ENCODE measurements around the gene GOLGA6A. TPM values are rescaled to one million over a fixed set of nuclear protein-coding genes. Genes with fewer than 3 reads are reported as not detected.

Gene GOLGA6A
- polyA plus RNA-seq, 1 donor: 0.08 TPM

DNA sequence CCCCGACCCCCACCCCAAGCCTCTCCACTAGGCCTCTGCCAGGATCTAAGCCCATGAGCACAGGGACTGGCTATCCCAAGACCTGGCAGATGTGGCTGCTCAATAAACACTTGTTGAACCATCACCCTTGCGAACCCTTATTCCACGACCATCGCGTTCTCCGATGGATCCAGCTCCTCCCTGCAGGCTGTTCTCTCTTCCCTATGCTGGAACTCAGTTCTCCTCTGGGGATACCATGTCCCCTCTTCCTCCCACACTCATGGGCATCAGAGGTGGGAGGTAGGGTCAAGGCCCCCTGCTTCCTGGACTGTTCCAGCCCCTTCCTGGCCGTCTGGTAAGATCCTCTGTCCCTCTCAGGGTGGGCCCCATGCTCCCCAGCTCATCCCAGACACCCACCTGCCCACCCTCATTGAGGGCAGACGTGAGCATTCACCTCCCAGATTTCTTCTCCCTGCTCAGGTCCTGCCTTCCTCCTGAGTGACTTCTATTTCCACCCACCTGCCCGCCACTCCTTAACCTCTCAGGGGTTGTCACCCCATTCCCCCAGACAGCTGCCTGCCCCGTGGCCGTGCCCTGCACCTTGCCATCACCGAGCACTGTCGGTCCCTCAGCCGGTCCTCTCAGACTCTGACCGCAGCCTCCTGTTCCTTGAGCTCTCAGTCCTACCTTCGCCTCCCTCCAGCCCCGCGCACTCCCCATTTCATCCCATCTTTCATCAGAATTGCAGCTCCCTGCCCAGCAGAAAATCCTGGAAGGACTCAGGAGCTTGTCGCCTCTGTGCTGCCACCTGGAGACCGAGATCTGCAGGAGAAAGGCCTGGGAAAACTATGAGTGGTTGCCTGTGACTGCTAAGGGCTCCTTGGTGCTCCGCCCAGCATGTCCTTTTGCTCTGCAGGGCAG lies 45.8 kb downstream of the GOLGA6A start:
- DNase-seq: peak; percentile 63

DNA sequence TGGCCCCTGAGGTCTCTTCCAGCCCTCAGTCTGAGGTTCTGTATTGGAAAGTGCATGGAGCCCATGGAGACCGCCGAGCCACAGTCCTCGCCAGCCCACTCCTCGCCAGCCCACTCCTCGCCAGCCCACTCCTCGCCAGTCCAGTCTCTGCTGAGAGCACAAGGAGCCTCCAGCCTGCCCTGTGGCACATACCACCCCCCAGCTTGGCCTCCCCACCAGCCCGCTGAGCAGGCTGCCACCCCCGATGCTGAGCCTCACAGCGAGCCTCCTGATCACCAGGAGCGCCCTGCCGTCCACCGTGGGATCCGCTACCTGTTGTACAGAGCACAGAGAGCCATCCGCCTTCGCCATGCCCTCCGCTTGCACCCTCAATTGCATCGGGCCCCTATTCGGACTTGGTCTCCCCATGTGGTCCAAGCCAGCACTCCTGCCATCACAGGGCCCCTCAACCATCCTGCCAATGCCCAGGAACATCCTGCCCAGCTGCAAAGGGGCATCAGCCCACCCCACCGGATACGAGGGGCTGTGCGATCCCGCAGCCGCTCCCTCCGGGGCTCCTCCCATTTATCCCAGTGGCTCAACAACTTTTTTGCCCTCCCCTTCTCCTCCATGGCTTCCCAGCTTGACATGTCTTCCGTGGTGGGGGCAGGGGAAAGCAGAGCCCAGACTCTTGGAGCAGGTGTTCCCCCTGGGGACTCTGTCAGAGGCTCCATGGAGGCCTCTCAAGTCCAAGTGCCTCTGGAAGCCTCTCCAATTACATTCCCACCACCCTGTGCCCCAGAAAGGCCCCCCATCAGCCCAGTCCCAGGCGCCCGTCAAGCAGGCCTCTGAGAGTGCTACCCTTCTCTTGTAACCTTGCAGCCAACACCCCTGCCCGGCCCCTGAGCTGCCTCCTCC lies 47.0 kb downstream of the GOLGA6A start:
- no peak for DNase-seq

GRCh38 chr15:74034206-74034755 lies 48.1 kb downstream of the GOLGA6A start:
- no peak for DNase-seq

- DNase-seq: no peak
Measured at GRCh38 chr15:74032606-74033561, 49.5 kb downstream of the GOLGA6A start.

DNA sequence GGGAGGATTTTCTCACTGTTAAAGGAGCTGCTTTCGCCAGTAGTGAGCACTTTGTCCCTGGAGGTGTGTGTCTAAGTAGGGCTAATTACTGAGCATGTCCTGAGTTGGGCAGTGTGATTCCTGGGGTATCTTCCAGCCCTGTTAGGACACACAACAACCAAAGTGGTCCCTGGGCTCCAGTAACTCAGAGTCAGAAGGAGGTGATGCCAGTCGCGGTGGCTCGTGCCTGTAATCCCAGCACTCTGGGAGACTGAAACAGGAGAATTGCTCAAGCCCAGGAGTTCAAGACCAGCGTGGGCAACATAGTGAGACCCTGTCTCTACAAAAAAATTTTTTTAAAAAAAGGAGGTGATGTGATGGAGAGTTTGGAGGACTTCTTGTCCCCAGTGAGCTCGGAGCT lies 50.3 kb downstream of the GOLGA6A start:
- no peak for DNase-seq

GRCh38 chr15:74028646-74029045 lies 53.7 kb downstream of the GOLGA6A start:
- no peak for DNase-seq

GRCh38 chr15:74027688-74028087 lies 54.7 kb downstream of the GOLGA6A start:
- DNase-seq: no peak

- no peak for DNase-seq
Measured at GRCh38 chr15:74025436-74025835, 56.9 kb downstream of the GOLGA6A start.

GRCh38 chr15:74024687-74025086 lies 57.7 kb downstream of the GOLGA6A start:
- no peak for DNase-seq

DNA sequence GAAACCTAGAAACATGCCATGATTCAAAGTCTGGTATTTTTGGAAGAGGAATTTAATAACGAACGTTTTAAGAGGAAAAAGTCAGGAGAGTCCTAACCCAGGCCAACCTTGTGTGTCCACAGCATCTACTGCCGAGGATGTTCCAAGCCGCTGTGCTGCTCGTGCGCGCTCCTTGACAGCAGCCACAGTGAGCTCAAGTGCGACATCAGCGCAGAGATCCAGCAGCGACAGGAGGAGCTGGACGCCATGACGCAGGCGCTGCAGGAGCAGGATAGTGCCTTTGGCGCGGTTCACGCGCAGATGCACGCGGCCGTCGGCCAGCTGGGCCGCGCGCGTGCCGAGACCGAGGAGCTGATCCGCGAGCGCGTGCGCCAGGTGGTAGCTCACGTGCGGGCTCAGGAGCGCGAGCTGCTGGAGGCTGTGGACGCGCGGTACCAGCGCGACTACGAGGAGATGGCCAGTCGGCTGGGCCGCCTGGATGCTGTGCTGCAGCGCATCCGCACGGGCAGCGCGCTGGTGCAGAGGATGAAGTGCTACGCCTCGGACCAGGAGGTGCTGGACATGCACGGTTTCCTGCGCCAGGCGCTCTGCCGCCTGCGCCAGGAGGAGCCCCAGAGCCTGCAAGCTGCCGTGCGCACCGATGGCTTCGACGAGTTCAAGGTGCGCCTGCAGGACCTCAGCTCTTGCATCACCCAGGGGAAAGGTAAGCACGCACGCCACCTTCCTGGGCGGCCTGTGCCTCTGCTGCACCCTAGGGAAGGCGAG lies 59.5 kb downstream of the GOLGA6A start:
- DNase-seq: no peak

Other genes with a start within 250 kb of the GOLGA6A start
- not detected for gene TBC1D21, start 209.0 kb downstream of the GOLGA6A start, polyA plus RNA-seq (ENCODE audit: insufficient read length)
- 35.3 TPM for gene LOXL1, start 156.1 kb downstream of the GOLGA6A start, polyA plus RNA-seq (ENCODE audit: insufficient read length)
- gene STOML1, start 90.3 kb downstream of the GOLGA6A start, polyA plus RNA-seq (ENCODE audit: insufficient read length): 43.0 TPM
- 45.5 TPM for gene PML, start 87.8 kb downstream of the GOLGA6A start, polyA plus RNA-seq (ENCODE audit: insufficient read length)
- 4.2 TPM for gene ISLR2, start 48.0 kb upstream of the GOLGA6A start, polyA plus RNA-seq (ENCODE audit: insufficient read length)
- gene ISLR, start 91.2 kb upstream of the GOLGA6A start, polyA plus RNA-seq (ENCODE audit: insufficient read length): 152 TPM
- gene STRA6, start 120.2 kb upstream of the GOLGA6A start, polyA plus RNA-seq (ENCODE audit: insufficient read length): 0.68 TPM
- gene CCDC33, start 153.8 kb upstream of the GOLGA6A start, polyA plus RNA-seq (ENCODE audit: insufficient read length): not detected

All from hindlimb muscle (tissue), 1 donor.